SIG-M5 (cell line): ENCODE results near the gene MAP4K4.

Source experiments
- DNase-seq: peaks from one replicate; lab custom pipeline; 2025; lab: John Stamatoyannopoulos, UW

The MAP4K4 gene

GRCh38 chr2:101815739-101816391, 118.4 kb downstream of the MAP4K4 start:
- DNase-seq, result no peak

GRCh38 chr2:101816598-101816997, 119.1 kb downstream of the MAP4K4 start:
- DNase-seq, result no peak

DNA sequence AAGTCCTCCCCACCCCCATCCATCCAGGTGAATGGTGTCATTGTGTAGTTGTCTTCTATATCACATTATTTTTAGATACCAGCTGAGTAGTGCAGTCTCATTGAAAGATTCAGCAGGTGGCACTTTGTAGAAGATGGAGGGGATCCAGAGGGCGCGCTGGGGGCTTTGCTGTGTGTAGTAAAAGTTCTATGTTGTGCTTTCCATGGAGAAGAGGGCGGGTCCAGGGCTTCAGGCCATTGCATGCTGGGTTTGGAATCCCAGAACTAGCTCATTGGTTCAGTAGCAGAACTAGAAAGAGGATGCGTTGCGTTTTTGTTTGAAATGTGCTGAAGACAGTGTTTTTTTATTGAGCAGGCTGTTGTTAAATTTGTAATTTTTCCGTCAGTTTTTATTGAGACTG, 120.0 kb downstream of the MAP4K4 start:
- no peak for DNase-seq

DNA sequence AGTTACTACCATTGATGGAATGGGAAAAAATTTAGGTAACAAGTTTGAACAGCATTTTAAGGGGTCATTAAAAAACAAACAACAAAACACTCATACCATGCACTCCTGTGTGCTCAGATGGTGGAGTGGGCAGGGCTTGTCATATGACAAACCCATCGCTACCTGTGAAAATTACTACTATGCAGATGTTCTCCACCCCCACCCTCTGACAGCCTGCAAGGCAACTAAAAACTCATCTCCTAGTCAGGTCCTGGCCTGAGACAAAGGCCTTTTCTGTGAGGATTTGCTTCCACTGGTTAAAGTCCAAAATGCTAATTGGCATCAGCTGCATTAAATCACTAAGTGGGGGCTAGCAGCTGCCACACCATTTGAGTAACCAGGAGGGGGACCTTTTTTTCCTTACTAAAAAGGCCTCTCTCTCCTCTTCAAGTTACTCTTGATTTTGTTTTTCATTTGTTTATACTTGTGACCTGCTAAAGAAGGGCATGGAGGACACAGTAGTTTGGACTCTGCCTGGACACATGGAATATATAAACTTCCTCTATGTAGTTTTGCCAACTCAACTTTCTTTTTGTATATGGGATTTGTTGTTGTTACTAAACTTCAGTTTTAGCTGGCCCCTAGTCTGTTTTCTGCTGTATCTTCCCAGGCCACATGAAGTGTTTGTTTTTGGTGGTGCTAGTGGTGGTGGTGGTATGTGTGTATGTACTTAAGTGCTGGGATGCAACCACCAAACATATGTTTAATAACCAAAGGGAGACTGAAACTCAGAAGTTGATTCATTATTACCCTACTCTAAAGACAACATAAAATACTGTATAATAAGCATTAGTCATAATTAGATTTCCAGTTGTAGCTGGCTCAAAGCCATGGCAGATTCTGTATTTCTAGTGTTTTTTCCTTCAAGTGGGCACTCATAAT, 121.3 kb downstream of the MAP4K4 start:
- DNase-seq, result no peak

GRCh38 chr2:101820519-101820918, 123.0 kb downstream of the MAP4K4 start:
- no peak for DNase-seq

DNA sequence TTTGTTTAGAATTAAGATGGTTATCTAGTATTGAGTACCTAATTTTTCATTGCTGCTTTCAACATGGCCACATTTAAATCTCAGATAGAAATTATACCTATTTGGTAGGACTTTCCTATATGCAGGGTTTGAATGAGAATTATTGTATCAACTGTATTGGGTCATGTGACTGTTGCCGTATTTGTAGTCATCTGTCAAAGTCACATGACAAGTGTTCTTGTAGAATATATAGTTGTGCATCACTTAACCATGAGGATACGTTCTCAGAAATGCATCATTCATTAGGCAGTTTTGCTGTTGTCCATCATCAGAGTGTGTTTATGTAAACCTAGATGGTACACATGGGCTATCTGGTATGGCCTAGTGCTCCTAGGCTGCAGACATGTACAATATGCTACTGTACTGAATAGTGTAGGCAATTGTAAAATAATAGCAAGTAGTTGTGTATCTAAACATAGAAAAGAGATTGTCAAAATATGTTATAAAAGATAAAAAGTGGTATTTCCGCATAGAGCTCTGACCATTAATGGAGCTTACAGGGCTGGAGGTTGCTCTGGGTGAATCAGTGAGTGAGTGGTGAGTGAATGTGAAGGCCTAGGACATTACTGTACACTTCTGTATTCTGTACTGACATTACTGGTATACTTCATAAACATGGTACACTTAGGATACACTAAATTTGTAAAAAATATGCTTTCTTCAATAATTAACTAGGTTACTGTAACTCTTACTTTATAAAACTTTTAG, 123.7 kb downstream of the MAP4K4 start:
- DNase-seq, result no peak

DNA sequence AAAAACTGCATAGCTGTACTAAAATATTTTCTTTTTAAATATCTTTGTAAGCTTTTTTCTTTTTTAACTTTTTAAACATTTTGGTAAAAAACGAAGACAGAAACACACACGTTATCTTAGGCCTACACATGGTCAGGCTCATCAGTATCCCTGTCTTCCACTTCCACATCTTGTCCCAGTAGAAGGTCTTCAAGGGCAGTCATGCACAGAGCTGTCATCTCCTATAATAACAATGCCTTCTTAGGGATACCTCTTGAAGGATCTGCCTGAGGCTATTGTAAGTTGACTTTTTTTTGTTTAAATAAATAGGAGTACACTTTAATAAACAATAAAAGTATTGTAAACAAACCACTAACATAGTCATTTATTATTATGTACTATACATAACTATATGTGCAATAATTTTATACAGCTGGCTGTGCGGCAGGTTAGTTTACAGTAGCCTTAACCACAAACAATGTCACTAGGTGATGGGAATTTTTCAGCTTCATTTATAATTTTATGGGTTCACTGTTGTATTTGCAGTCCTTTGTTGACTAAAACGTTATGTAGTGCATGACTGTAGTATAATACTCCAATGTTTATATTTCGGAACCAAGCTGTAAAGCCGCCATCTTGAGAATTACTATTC, 124.4 kb downstream of the MAP4K4 start:
- DNase-seq, result no peak

- DNase-seq, result no peak
Measured at GRCh38 chr2:101823347-101823791, 125.9 kb downstream of the MAP4K4 start.

- DNase-seq, result no peak
Measured at GRCh38 chr2:101823859-101824258, 126.4 kb downstream of the MAP4K4 start.

GRCh38 chr2:101826716-101827115, 129.2 kb downstream of the MAP4K4 start:
- DNase-seq, result no peak

DNA sequence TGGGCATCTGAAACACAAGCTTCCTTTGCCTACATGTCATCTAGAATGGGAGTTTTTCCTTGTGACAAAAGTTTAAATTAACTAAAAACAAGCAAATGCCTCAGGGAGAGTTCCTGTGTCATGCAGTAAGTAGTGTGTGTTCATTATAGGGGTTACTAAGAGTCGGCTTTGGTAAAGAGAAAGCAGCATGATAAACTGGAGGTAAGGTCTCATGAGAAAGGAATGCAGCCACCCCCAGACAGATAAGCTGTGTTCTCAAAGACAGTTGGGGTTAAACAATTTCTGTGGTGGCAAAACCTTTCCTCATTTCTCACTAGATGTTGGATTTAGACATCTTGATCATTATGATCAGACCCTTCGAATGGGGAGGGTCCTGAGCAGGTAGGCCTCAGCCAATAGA, 129.7 kb downstream of the MAP4K4 start:
- DNase-seq, result no peak

GRCh38 chr2:101828257-101828656, 130.8 kb downstream of the MAP4K4 start:
- no peak for DNase-seq

DNA sequence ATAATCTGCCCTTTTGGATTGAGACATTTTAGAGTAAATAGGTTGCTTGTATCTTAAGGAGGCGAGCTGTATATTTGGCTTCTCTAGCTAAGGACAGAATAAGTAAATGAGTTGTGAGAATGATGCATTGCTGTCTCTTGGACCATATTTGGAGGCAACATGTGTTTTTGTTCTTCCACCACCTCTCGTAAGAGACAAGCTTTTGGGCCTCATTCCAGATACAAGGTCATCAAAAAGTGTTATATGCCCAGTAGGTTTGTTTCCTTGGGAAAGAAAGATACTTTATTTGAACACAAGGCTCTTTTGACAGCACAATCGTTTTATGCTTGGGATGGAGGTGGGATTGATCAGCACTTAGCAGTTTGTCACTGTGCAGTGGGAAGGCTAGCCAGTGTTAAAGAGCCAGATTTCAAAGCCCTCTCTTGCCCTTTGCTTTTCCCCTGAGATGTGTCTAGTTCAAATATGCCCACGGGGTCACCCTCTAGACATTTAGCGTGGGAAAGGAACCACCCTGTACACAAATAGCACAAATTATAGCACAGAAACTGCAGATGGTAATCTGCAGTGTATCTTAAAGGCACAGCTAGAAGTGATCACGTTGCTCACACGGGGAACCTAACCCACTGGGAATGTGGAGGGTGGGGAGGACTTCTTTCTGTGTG, 131.3 kb downstream of the MAP4K4 start:
- no peak for DNase-seq

DNA sequence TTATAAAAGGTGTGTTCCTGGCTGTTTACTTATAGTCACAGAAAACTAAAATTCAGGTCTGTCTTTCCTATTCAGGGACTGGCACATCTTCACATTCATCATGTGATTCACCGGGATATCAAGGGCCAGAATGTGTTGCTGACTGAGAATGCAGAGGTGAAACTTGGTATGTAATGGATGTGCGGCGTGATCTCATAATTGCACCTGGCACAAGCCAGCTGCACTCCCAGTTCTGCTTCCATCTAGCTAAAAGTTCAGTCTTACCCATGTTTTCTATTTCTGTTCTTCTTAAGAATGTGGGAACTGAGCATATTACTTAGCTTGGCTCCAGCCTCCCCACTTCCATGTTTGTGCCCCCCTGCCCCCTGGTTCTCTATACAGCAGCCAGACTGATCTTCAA, 131.9 kb downstream of the MAP4K4 start:
- DNase-seq, result no peak

- DNase-seq, result no peak
Measured at GRCh38 chr2:101830146-101830545, 132.6 kb downstream of the MAP4K4 start.

DNA sequence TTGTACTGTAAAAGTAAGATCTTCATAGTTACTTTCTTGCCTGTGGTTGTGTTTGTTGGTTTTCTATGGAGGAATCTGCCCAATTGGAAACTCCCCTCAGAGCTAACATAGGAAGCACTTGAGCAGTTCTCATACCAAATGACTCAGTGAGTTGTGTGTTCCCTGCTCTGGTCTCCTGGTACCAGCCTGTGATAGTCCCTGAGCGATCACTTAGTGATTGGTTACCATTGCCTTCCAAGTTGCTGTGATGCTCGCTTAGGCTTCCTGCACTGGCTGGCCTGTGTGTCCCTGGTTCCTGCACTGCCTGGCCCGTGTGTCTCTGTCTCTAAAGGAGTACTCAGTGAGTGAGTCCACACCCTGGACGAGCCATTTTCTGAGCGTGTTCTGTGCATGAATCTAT, 133.0 kb downstream of the MAP4K4 start:
- no peak for DNase-seq

DNA sequence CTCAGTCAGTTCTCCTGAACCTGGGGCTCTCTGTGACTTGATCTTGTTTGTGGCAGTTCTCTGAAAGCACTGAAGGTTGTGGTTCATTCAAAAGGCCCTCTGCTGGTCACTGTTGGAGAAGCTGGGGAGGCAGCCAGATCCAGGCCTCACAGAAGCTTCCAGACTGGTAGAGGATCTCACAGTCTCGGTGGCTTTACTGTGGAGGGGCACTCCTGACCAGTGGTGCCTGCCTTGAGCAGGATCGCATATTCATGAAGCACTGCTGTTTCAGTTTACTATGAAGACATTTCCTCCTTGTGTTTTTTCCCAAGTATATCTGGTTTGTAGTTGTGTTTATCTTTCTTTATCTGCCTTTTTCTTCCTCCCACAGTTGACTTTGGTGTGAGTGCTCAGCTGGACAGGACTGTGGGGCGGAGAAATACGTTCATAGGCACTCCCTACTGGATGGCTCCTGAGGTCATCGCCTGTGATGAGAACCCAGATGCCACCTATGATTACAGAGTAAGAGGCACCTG, 133.9 kb downstream of the MAP4K4 start:
- no peak for DNase-seq

DNA sequence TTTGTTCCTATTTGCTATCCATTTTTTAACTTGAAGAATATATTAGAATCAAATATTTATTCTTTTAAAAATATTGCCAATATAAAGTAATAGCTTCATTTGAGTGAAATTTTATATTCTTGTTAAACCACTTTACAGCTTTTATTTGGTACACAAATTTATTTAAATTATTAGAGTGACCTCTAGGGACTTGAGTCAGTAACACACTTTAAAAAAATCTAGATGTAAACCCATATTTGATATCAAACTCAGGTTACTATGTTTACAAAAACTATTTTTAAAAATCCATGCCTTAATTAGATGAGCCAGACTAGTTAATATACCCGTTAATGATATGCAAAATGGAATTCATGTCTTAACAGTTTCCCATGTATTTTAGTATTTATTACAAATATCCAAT, 134.6 kb downstream of the MAP4K4 start:
- no peak for DNase-seq

- no peak for DNase-seq
Measured at GRCh38 chr2:101833890-101834523, 136.5 kb downstream of the MAP4K4 start.

DNA sequence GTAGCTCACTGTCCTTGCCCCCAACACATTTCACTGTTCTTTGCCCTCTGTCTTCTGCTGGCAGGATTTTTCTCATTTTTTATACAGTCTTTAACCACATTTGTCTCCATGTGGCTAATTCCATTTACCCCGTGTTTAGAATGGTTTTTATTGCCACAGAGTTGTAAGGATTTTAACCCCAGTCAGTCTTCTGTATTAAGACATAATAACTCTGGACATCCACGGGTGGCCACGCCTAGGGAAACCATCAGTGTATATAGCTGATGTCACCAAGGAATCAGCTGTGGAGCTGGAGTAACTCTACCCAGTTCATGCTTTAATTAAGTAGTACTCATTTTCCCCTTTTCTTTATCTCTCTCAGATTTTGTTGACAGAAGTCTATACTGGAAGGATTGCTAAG, 139.8 kb downstream of the MAP4K4 start:
- no peak for DNase-seq
